Measurements from ENCODE around the gene ANKRA2. TPM values are rescaled to one million over a fixed set of nuclear protein-coding genes. Genes with fewer than 3 reads are reported as not detected.

ANKRA2 gene
- total and polyA plus RNA-seq, 2 donors (not counting 3 experiments of a cell fraction or from before 2014, with no cell fraction given): 8.6 to 19.5 TPM

- intact Hi-C loops (cut with micrococcal nuclease): loop anchor here (1.0 to 2.0 kb wide), 2 partner anchors 20 to 45 kb away; no protein-coding TSS in a partner anchor
- dilution Hi-C loops (cut with MboI; ENCODE audit: extremely low pct_ligation_motif_present, low sequenced_read_pairs): no loop called here
These were observed 764 bp downstream of the ANKRA2 start for GRCh38 chr5:73564675-73565074.

More at GRCh38 chr5:73564675-73565074, 764 bp downstream of the ANKRA2 start:
- TF ChIP-seq JUN (IDR thresholded peaks at IDR 0.05; ENCODE audit: borderline replicate concordance, insufficient read depth, insufficient read length, low read depth): no peak
- no peak for TF ChIP-seq GATA2 (IDR thresholded peaks at IDR 0.05; ENCODE audit: insufficient read depth, insufficient read length, low read depth, low read length)
- TF ChIP-seq POLR2A (IDR thresholded peaks at IDR 0.05; ENCODE audit: low read depth, low read length): no peak
- TF ChIP-seq MAX (IDR thresholded peaks at IDR 0.05; ENCODE audit: insufficient read depth, insufficient read length): no peak
- no peak for TF ChIP-seq POLR2AphosphoS5 (IDR thresholded peaks at IDR 0.05; ENCODE audit: insufficient read depth, low read depth, low read length)
- no peak for TF ChIP-seq CTCF (IDR thresholded peaks at IDR 0.05; ENCODE audit: extremely low read depth in 1 of 2, insufficient read depth in 1 of 2, low read depth in 1 of 2, low read length in 2 of 2)
- TF ChIP-seq FOS (IDR thresholded peaks at IDR 0.05; ENCODE audit: borderline replicate concordance, insufficient read depth, low read length): no peak
- TF ChIP-seq MYC (IDR thresholded peaks at IDR 0.05; ENCODE audit: low read depth, low read length): no peak
- TF ChIP-seq EZH2 (IDR thresholded peaks at IDR 0.05; ENCODE audit: borderline replicate concordance, low read depth, low read length, severe bottlenecking): no peak
- peaks cover 33% of the 10 kb centered on the region for H3K79me2 ChIP-seq (ENCODE audit: control insufficient read depth, insufficient read depth, low read length)
- no peaks in the 10 kb centered on the region for H3K27me3 ChIP-seq (ENCODE audit: control insufficient read depth in 2 of 2, insufficient read depth in 2 of 2, low read length in 2 of 2)
- H3K9me3 ChIP-seq (replicated peaks; ENCODE audit: control insufficient read depth, insufficient read depth, low read length): no peaks in the 10 kb centered on the region
- H4K20me1 ChIP-seq (replicated peaks; ENCODE audit: control insufficient read depth, extremely low read depth, insufficient read depth, low read length): no peaks in the 10 kb centered on the region
- CTCF ChIA-PET: interaction anchor here (0.9 to 1.6 kb wide), 4 partner anchors 22 to 228 kb away, joined by 3 to 4 read pairs (median 4); no protein-coding TSS in a partner anchor
- no peaks in the 10 kb centered on the region for H3K9me1 ChIP-seq (replicated peaks; ENCODE audit: control insufficient read depth, extremely low read depth, insufficient read depth, low read length)
- no peak for DNase-seq (ENCODE audit: low read depth, low spot score)
- H3K36me3 ChIP-seq (ENCODE audit: control insufficient read depth in 2 of 2, extremely low read depth in 1 of 2, insufficient read depth in 2 of 2, low read length in 2 of 2): no peaks in the 10 kb centered on the region
- H3K4me3 ChIP-seq (replicated peaks in 1 of 3; ENCODE audit: insufficient read depth in 1 of 3, low read depth in 1 of 3, low read length in 3 of 3): peak overlapping the region; percentile 71 to 92 (median 84)
- peaks cover 18% of the 10 kb centered on the region for H3K4me1 ChIP-seq (ENCODE audit: control insufficient read depth, extremely low read depth, insufficient read depth, low read length)
- H3K9ac ChIP-seq (replicated peaks; ENCODE audit: extremely low read depth, insufficient read depth, low read length): peak overlapping the region; percentile 81
- FAIRE-seq: no peak
- H2AFZ ChIP-seq (ENCODE audit: low read depth, low read length): peak overlapping the region; percentile 63
- H3K27ac ChIP-seq (ENCODE audit: insufficient read depth, low read depth, low read length): peak overlapping the region; percentile 59
- POLR2A ChIA-PET: no interaction called here
- peak overlapping the region; percentile 89 for H3K4me2 ChIP-seq (ENCODE audit: insufficient read depth, low read length)
- BruUV-seq (replicated peaks): no TSS peak
